Measurements from ENCODE around the gene LASP1. TPM values are rescaled to one million over a fixed set of nuclear protein-coding genes. Genes with fewer than 3 reads are reported as not detected.

The LASP1 gene
- total RNA-seq, 1 donor from 2014 or later = 69.0 TPM

DNA sequence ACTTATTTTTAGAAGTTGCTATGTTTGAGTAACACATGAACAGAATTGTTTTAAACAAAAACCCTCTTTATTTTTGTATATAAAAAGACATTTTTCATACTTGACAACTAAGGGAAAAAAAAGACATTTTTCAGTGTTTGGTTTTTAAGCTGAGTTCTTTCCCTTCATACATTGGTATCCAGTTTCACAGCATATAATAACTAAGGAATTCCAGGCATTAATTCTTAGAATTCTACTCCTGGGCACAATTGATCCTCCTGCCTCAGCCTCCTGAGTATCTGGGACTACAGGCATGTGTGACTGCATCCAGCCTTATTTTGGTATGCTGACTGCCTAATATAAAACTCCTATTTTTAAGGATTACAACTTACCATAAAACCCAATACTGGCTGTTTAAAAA, 88.9 kb downstream of the LASP1 start:
- Histone ChIP-seq H3K4me1 (no peaks in the 10 kb centered on the region), H3K4me3 (no peak overlapping the region), H3K36me3 (no peaks in the 10 kb centered on the region), H3K27ac (no peak overlapping the region), H3K27me3 (no peaks in the 10 kb centered on the region), H3K9me3 (no peaks in the 10 kb centered on the region)
- intact Hi-C loops (cut with DNase I) = no loop called here
- no peak for DNase-seq (ENCODE audit: extremely low spot score in 2 of 2)
- TF ChIP-seq POLR2AphosphoS5 (IDR thresholded peaks at IDR 0.05; ENCODE audit: insufficient read depth in 1 of 2, low read depth in 1 of 2) = no peak
- no peak for TF ChIP-seq POLR2A (IDR thresholded peaks at IDR 0.05)
- no peak for TF ChIP-seq CTCF (IDR thresholded peaks at IDR 0.05)

DNA sequence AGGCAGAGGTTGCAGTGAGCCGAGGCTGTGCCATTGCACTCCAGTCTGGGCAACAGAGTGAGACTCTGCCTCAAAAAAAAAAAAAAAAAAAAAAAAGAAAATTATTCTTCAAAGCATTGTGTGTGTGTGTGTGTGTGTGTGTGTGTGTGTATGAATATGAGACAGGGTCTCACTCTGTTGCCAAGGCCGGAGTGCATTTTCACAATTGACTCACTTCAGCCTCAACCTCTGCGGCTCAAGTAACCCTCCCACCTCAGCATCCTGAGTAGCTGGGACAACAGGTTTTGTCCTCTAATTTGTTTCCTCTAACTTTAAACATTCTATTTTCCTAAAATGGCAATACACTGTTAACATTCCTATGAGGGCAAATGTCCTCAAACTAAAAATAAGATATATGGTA, 89.7 kb downstream of the LASP1 start:
- H3K4me3 ChIP-seq = no peak overlapping the region
- H3K4me1 ChIP-seq = no peaks in the 10 kb centered on the region
- H3K9me3 ChIP-seq = no peaks in the 10 kb centered on the region
- TF ChIP-seq CTCF (IDR thresholded peaks at IDR 0.05) = no peak
- TF ChIP-seq POLR2A (IDR thresholded peaks at IDR 0.05) = no peak
- no peak for TF ChIP-seq POLR2AphosphoS5 (IDR thresholded peaks at IDR 0.05; ENCODE audit: insufficient read depth in 1 of 2, low read depth in 1 of 2)
- no peak for DNase-seq (ENCODE audit: extremely low spot score in 2 of 2)
- intact Hi-C loops (cut with DNase I) = no loop called here
- H3K27me3 ChIP-seq = no peaks in the 10 kb centered on the region
- H3K27ac ChIP-seq = no peak overlapping the region
- H3K36me3 ChIP-seq = no peaks in the 10 kb centered on the region

DNA sequence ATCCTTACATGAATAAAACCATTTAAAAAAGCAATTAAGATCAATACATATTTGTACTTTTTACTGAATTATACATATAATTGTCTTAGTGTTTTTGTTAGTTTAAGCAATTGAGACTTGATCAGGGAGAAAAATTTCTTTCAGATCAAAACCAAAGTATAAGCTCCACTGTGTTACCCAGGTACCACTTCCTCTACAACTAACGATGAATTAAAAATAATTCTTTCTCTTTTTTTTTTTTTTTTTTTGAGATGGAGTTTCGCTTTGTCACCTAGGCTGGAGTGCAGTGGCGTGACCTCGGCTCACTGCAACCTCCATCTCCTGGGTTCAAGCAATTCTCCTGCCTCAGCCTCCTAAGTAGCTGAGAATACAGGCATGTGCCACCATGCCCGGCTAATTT, 90.5 kb downstream of the LASP1 start:
- Histone ChIP-seq H3K27ac (no peak overlapping the region), H3K4me1 (no peaks in the 10 kb centered on the region), H3K27me3 (no peaks in the 10 kb centered on the region), H3K4me3 (no peak overlapping the region), H3K9me3 (no peaks in the 10 kb centered on the region), H3K36me3 (no peaks in the 10 kb centered on the region)
- TF ChIP-seq POLR2AphosphoS5 (IDR thresholded peaks at IDR 0.05; ENCODE audit: insufficient read depth in 1 of 2, low read depth in 1 of 2) (no peak), CTCF (IDR thresholded peaks at IDR 0.05) (no peak), POLR2A (IDR thresholded peaks at IDR 0.05) (no peak)
- DNase-seq (ENCODE audit: extremely low spot score in 2 of 2) = no peak
- intact Hi-C loops (cut with DNase I) = no loop called here

DNA sequence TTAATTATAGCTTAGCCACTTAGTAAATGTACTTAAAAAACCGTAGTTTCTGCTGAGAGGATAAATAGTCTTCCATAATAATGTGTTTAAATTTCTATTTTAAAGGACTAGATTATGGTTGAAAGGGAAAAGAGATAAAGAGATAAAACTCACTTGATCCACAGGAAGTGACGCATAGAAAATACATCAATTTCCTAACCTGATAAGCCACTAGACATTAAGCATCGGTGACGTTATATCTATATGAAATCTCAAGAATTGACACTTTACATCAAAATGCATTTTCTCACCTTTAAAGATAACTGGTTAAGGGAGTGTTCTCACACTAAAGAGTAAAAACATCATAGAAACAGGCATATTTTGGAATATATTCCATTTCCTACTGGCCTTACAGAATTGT, 91.6 kb downstream of the LASP1 start:
- TF ChIP-seq POLR2AphosphoS5 (IDR thresholded peaks at IDR 0.05; ENCODE audit: insufficient read depth in 1 of 2, low read depth in 1 of 2) (no peak), POLR2A (IDR thresholded peaks at IDR 0.05) (no peak)
- Histone ChIP-seq H3K9me3 (no peaks in the 10 kb centered on the region), H3K36me3 (no peaks in the 10 kb centered on the region), H3K4me3 (no peak overlapping the region), H3K27ac (no peak overlapping the region), H3K27me3 (no peaks in the 10 kb centered on the region), H3K4me1 (no peaks in the 10 kb centered on the region)
- intact Hi-C loops (cut with DNase I) = no loop called here
- DNase-seq (ENCODE audit: extremely low spot score in 2 of 2) = no peak

- Histone ChIP-seq H3K27me3 (no peaks in the 10 kb centered on the region), H3K9me3 (no peaks in the 10 kb centered on the region), H3K4me1 (no peaks in the 10 kb centered on the region), H3K36me3 (no peaks in the 10 kb centered on the region), H3K4me3 (peak within 1 kb of the TSS; percentile 19 to 30), H3K27ac (peak within 1 kb of the TSS; percentile 86)
- intact Hi-C loops (cut with DNase I) = no loop called here
- peak in 1 of 2 donors; percentile 90 for DNase-seq (ENCODE audit: extremely low spot score in 2 of 2)
- peak; percentile 78 to 88 for TF ChIP-seq POLR2AphosphoS5 (IDR thresholded peaks at IDR 0.05; ENCODE audit: insufficient read depth in 1 of 2, low read depth in 1 of 2)
- TF ChIP-seq CTCF (IDR thresholded peaks at IDR 0.05) = no peak
- peak in 1 of 2 donors; percentile 40 for TF ChIP-seq POLR2A (IDR thresholded peaks at IDR 0.05)
Measured at GRCh38 chr17:38967290-38967738, 97.5 kb downstream of the LASP1 start, which contains the start of gene FBXO47. TSS of gene FBXO47 (minus strand) at chr17:38967403. CDS start at chr17:38963025, 4,378 bp downstream.
